DND-41 (cell line): ENCODE results near the gene OR2B3.

Source experiments
- CTCF ChIP-seq: IDR thresholded peaks from 2 replicates; pipeline ENCODE4 v1.5.1; 2012; ENCODE audit warnings: borderline replicate concordance, low read length, moderate library complexity, mild to moderate bottlenecking; ENCODE audit not compliant: poor library complexity, severe bottlenecking; ENCODE audit errors: extremely low read depth
- EZH2 ChIP-seq: IDR thresholded peaks from 3 replicates; pipeline ENCODE4 v1.6.1; 2012; ENCODE audit warnings: borderline replicate concordance, low read depth, mild to moderate bottlenecking, moderate library complexity, low read length, inconsistent platforms; ENCODE audit not compliant: severe bottlenecking

GRCh38 chr6:29129326-29130012 is 42.4 kb upstream of the OR2B3 start:
- TF ChIP-seq CTCF (no peak), EZH2 (no peak)
